Neuronal stem cell (in vitro differentiated cells): ENCODE measurements around the gene CPS1.

Experiments used
- DNase-seq: peaks from one replicate; pipeline ENCODE4 v3.0.0-alpha.2; 2013; ENCODE audit warnings: low spot score
- H2AFZ ChIP-seq: one replicate; pipeline ENCODE4 v1.6.1; 2013; ENCODE audit warnings: mild to moderate bottlenecking, low read length, inconsistent platforms
- H2AK5ac ChIP-seq: 2 replicates; pipeline ENCODE4 v1.6.1; 2013; ENCODE audit warnings: low read depth, mild to moderate bottlenecking, inconsistent platforms, low read length, moderate library complexity, mixed read lengths
- H2BK120ac ChIP-seq: 2 replicates; pipeline ENCODE4 v1.6.1; 2013; ENCODE audit warnings: low read depth, mild to moderate bottlenecking, inconsistent platforms, low read length, moderate library complexity, mixed read lengths
- H2BK12ac ChIP-seq: one replicate; pipeline ENCODE4 v1.6.1; 2013; ENCODE audit warnings: low read length, inconsistent platforms
- H2BK15ac ChIP-seq: 2 replicates; pipeline ENCODE4 v1.6.1; 2013; ENCODE audit warnings: mild to moderate bottlenecking, low read length, inconsistent platforms, mixed read lengths
- H2BK5ac ChIP-seq: one replicate; pipeline ENCODE4 v1.6.1; 2013; ENCODE audit warnings: inconsistent platforms, mild to moderate bottlenecking, low read length, moderate library complexity
- H3K14ac ChIP-seq: one replicate; pipeline ENCODE4 v1.6.1; 2013; ENCODE audit warnings: low read length, inconsistent platforms
- H3K18ac ChIP-seq: 2 replicates; pipeline ENCODE4 v1.6.1; 2013; ENCODE audit warnings: low read length, inconsistent platforms
- H3K23ac ChIP-seq: 2 replicates; pipeline ENCODE4 v1.6.1; 2013; ENCODE audit warnings: low read depth, mild to moderate bottlenecking, mixed read lengths, low read length, inconsistent platforms; ENCODE audit not compliant: poor library complexity
- H3K27ac ChIP-seq: replicated peaks from 3 replicates; pipeline ENCODE4 v1.5.1; 2013; ENCODE audit warnings: low read length, inconsistent platforms
- H3K27me3 ChIP-seq, 3 experiments: 2 replicates each; pipeline ENCODE4 v1.6.1; 2013; ENCODE audit warnings: low read length in 3 of 3, mild to moderate bottlenecking in 2 of 3, inconsistent platforms in 1 of 3, low read depth in 1 of 3, mixed read lengths in 1 of 3, moderate library complexity in 1 of 3; ENCODE audit not compliant: control insufficient read depth in 3 of 3, insufficient read depth in 3 of 3
- H3K36me3 ChIP-seq, 2 donors: replicated peaks in 1 of 2; 2 replicates each; pipeline ENCODE4 v1.6.1; 2013; ENCODE audit warnings: low read length in 2 of 2; ENCODE audit not compliant: control insufficient read depth in 2 of 2, insufficient read depth in 2 of 2
- H3K4ac ChIP-seq: 2 replicates; pipeline ENCODE4 v1.6.1; 2013; ENCODE audit warnings: inconsistent platforms, mild to moderate bottlenecking, low read length, moderate library complexity
- H3K4me1 ChIP-seq, 2 donors: 1 replicate in 1 of 2; 2 replicates in 1 of 2; pipeline ENCODE4 v1.6.1; 2013; ENCODE audit warnings: low read length in 2 of 2, low read depth in 1 of 2; ENCODE audit not compliant: control insufficient read depth in 2 of 2, insufficient read depth in 1 of 2
- H3K4me2 ChIP-seq: one replicate; pipeline ENCODE4 v1.6.1; 2013; ENCODE audit warnings: mild to moderate bottlenecking, low read length, inconsistent platforms; ENCODE audit not compliant: insufficient read depth, poor library complexity, severe bottlenecking
- H3K4me3 ChIP-seq, 2 donors: 2 replicates each; pipeline ENCODE4 v1.5.1; 2013; ENCODE audit warnings: low read length in 2 of 2, mild to moderate bottlenecking in 2 of 2, inconsistent platforms in 1 of 2, moderate library complexity in 1 of 2
- H3K79me1 ChIP-seq: one replicate; pipeline ENCODE4 v1.6.1; 2013; ENCODE audit warnings: low read depth, mild to moderate bottlenecking, inconsistent platforms, low read length, moderate library complexity
- H3K9ac ChIP-seq: one replicate; pipeline ENCODE4 v1.6.1; 2013; ENCODE audit warnings: mild to moderate bottlenecking, low read depth, low read length, inconsistent platforms; ENCODE audit not compliant: poor library complexity
- H3K9me3 ChIP-seq, 2 donors: replicated peaks in 1 of 2; 2 replicates each; pipeline versions ENCODE3 to v1.6.1; 2013; ENCODE audit warnings: low read length in 2 of 2, mild to moderate bottlenecking in 2 of 2, inconsistent platforms in 1 of 2, low read depth in 1 of 2, mixed read lengths in 1 of 2, moderate library complexity in 1 of 2; ENCODE audit not compliant: control insufficient read depth in 2 of 2, insufficient read depth in 1 of 2
- H4K8ac ChIP-seq: one replicate; pipeline ENCODE4 v1.6.1; 2013; ENCODE audit warnings: low read depth, mild to moderate bottlenecking, inconsistent platforms, low read length, moderate library complexity
- H4K91ac ChIP-seq: one replicate; pipeline ENCODE4 v1.6.1; 2013; ENCODE audit warnings: low read length, low read depth, mild to moderate bottlenecking, inconsistent platforms; ENCODE audit not compliant: poor library complexity
- WGBS, 2 donors: extraction: QIAGEN DNeasy Blood & Tissue Kit; methylation state at CpG; one replicate each; pipeline ENCODE4 v1.1.7; 2013; ENCODE audit warnings: missing lambda C conversion rate in 2 of 2, mixed read lengths in 1 of 2; ENCODE audit not compliant: insufficient read length in 2 of 2, insufficient replicate concordance in 1 of 2; ENCODE audit errors: extremely low coverage in 2 of 2; 5-methylcytosine and 5-hydroxymethylcytosine counted together

CPS1 gene

GRCh38 chr2:210528716-210529115 is 27.7 kb upstream of the CPS1 start:
- H2BK15ac ChIP-seq: no peak overlapping the region
- no peaks in the 10 kb centered on the region for H3K36me3 ChIP-seq
- no peak overlapping the region for H2BK120ac ChIP-seq
- H2AFZ ChIP-seq: no peak overlapping the region
- DNase-seq: no peak
- H3K27me3 ChIP-seq: no peaks in the 10 kb centered on the region
- no peaks in the 10 kb centered on the region for H3K79me1 ChIP-seq
- no peak overlapping the region for H2BK12ac ChIP-seq
- H3K9me3 ChIP-seq: no peaks in the 10 kb centered on the region
- H3K18ac ChIP-seq: no peak overlapping the region
- H4K8ac ChIP-seq: no peak overlapping the region
- H4K91ac ChIP-seq: no peak overlapping the region
- no peak overlapping the region for H3K23ac ChIP-seq
- no peak overlapping the region for H2AK5ac ChIP-seq
- no peak overlapping the region for H3K14ac ChIP-seq
- 100% methylated on average over 2 of the region's 4 CpGs for WGBS, 2 donors
- H3K4me2 ChIP-seq: no peak overlapping the region
- no peak overlapping the region for H3K4ac ChIP-seq
- no peak overlapping the region for H3K27ac ChIP-seq
- no peaks in the 10 kb centered on the region for H3K4me1 ChIP-seq
- no peak overlapping the region for H3K4me3 ChIP-seq
- no peak overlapping the region for H2BK5ac ChIP-seq
- no peak overlapping the region for H3K9ac ChIP-seq

DNA sequence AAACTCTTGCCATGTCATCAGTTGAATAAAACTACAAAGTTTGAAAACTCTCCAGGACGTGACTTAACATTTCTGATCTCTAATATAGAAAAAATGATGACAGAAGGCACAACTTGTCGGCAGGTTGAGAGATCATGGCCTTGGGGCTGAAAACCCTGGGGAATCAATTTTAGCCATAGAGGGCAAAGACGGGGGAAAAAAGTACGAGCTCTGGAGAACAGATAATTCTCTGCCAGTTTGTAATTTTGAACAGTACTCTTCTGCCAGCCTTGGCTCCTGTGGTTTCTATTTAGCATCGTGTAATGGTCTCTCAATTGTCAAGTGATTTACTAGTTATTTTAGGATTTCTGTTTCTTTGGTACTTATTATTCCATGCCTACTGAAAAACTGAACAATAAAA is 25.3 kb upstream of the CPS1 start:
- Histone ChIP-seq H3K14ac (no peak overlapping the region), H3K23ac (no peak overlapping the region), H3K4me2 (no peak overlapping the region), H3K4me3 (no peak overlapping the region), H3K9ac (no peak overlapping the region), H3K79me1 (no peaks in the 10 kb centered on the region), H4K8ac (no peak overlapping the region), H3K27ac (no peak overlapping the region), H3K18ac (no peak overlapping the region), H2BK15ac (no peak overlapping the region), H3K27me3 (no peaks in the 10 kb centered on the region), H2BK5ac (no peak overlapping the region), H2BK12ac (no peak overlapping the region), H3K36me3 (no peaks in the 10 kb centered on the region), H3K4ac (no peak overlapping the region), H4K91ac (no peak overlapping the region), H2BK120ac (no peak overlapping the region), H2AFZ (no peak overlapping the region), H2AK5ac (no peak overlapping the region), H3K9me3 (no peaks in the 10 kb centered on the region), H3K4me1 (no peaks in the 10 kb centered on the region)
- WGBS, 2 donors: no CpG with 5 or more reads among the region's 5 CpGs
- no peak for DNase-seq

GRCh38 chr2:210531482-210531881 is 24.9 kb upstream of the CPS1 start:
- no peak overlapping the region for H2AK5ac ChIP-seq
- H3K9me3 ChIP-seq: no peaks in the 10 kb centered on the region
- H3K4me3 ChIP-seq: no peak overlapping the region
- H3K4me1 ChIP-seq: no peaks in the 10 kb centered on the region
- H4K8ac ChIP-seq: no peak overlapping the region
- H2AFZ ChIP-seq: no peak overlapping the region
- no peak overlapping the region for H3K9ac ChIP-seq
- no peak overlapping the region for H2BK120ac ChIP-seq
- no peak for DNase-seq
- no peak overlapping the region for H3K23ac ChIP-seq
- H3K79me1 ChIP-seq: no peaks in the 10 kb centered on the region
- no CpG with 5 or more reads among the region's 3 CpGs for WGBS, 2 donors
- no peak overlapping the region for H4K91ac ChIP-seq
- H3K27me3 ChIP-seq: no peaks in the 10 kb centered on the region
- H2BK15ac ChIP-seq: no peak overlapping the region
- H3K14ac ChIP-seq: no peak overlapping the region
- no peak overlapping the region for H2BK5ac ChIP-seq
- H2BK12ac ChIP-seq: no peak overlapping the region
- no peak overlapping the region for H3K4me2 ChIP-seq
- no peak overlapping the region for H3K27ac ChIP-seq
- no peak overlapping the region for H3K4ac ChIP-seq
- H3K18ac ChIP-seq: no peak overlapping the region
- H3K36me3 ChIP-seq: no peaks in the 10 kb centered on the region

DNA sequence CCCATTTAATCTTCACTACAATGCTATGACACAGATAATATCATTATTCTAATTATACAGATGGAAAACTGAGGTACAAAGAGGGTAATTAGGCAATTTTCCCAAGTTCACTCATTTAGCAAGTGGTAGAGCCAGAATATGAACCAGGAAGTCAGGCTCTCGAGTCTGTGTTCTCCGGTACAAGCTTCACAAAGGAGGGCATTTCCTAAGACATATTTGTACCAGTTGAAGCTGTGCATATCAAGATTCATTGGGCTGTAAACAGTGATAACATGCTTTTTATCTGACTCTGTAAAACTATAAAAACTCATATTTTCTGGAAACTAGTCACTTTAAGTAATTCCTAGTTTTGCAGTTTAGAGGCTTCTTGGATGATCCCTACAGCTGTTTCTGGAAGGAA is 23.0 kb upstream of the CPS1 start:
- Histone ChIP-seq H3K4ac (no peak overlapping the region), H3K27me3 (no peaks in the 10 kb centered on the region), H3K4me3 (no peak overlapping the region), H3K14ac (no peak overlapping the region), H3K4me2 (no peak overlapping the region), H3K23ac (no peak overlapping the region), H4K8ac (no peak overlapping the region), H2BK12ac (no peak overlapping the region), H3K79me1 (no peaks in the 10 kb centered on the region), H3K4me1 (no peaks in the 10 kb centered on the region), H4K91ac (no peak overlapping the region), H2BK15ac (no peak overlapping the region), H3K9me3 (no peaks in the 10 kb centered on the region), H2BK5ac (no peak overlapping the region), H2BK120ac (no peak overlapping the region), H2AK5ac (no peak overlapping the region), H3K36me3 (no peaks in the 10 kb centered on the region), H3K27ac (no peak overlapping the region), H3K18ac (no peak overlapping the region), H2AFZ (no peak overlapping the region), H3K9ac (no peak overlapping the region)
- no CpG with 5 or more reads among the region's 2 CpGs for WGBS, 2 donors
- DNase-seq: no peak
